ENCODE results near the gene HPS3. TPM values are rescaled to one million over a fixed set of nuclear protein-coding genes. Genes with fewer than 3 reads are reported as not detected.

The HPS3 gene
- total RNA-seq, 4 donors from 2014 or later, result 23.0 to 27.9 (median 24.4) TPM

GRCh38 chr3:149104484-149104883, 25.0 kb upstream of the HPS3 start:
- Histone ChIP-seq H3K27ac (no peak overlapping the region), H3K36me3 (no peaks in the 10 kb centered on the region), H3K27me3 (no peaks in the 10 kb centered on the region), H3K9me3 (no peaks in the 10 kb centered on the region), H3K4me1 (no peaks in the 10 kb centered on the region), H3K4me3 (replicated peaks in 1 of 3) (no peak overlapping the region)
- DNase-seq, result no peak
- intact Hi-C loops (cut with DNase I), result no loop called here
- TF ChIP-seq POLR2A (IDR thresholded peaks at IDR 0.05), result no peak
- TF ChIP-seq CTCF (IDR thresholded peaks at IDR 0.05), result no peak
- 78 to 80% methylated on average over 3 of the region's 3 CpGs for WGBS, 2 donors

DNA sequence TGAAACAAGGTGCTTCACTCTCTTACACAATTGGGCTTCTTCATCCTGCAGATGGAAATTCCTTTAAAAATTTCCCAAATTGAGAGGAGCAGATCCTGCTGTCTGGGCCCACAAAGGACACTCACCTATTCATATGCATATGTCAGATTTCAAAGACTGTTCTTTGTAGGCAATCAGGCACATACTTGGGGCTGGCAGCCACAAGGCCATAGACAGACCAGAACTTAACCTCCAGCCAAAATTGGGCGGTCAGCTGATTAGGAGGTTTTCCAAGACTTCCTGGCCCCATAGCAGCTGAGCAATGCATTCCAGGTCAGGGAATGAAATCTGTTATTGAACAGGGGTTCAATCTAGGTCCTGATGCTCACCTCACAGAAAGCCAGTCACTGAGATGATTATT, 15.0 kb upstream of the HPS3 start:
- intact Hi-C loops (cut with DNase I), result no loop called here
- TF ChIP-seq POLR2A (IDR thresholded peaks at IDR 0.05) (no peak), CTCF (IDR thresholded peaks at IDR 0.05) (no peak)
- no peak for DNase-seq

DNA sequence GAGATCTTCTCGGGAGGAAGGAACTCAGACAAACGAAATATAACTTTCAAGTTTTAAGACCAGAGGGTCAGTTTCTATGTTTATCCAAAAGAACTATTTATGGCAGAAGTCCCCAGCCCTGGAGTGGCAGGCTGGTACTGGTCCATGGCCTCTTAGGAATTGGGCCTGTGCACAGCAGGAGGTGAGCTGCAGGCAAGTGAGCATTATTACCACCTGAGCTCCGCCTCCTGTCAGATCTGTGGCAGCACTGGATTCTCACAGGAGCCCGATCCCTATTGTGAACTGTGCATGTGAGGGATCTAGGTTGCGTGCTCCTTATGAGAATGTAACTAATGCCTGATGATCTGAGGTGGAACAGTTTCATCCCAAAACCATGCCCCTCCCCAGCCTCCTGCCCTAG, 14.3 kb upstream of the HPS3 start:
- WGBS, 2 donors, result 75 to 81% methylated on average over 5 of the region's 5 CpGs
- peak; percentile 17 to 42 for DNase-seq
- Histone ChIP-seq H3K27ac (no peak overlapping the region), H3K4me1 (peaks cover 7% of the 10 kb centered on the region in 2 donors), H3K9me3 (no peaks in the 10 kb centered on the region), H3K36me3 (no peaks in the 10 kb centered on the region), H3K27me3 (no peaks in the 10 kb centered on the region), H3K4me3 (replicated peaks in 1 of 3) (no peak overlapping the region)
- intact Hi-C loops (cut with DNase I), result loop anchor here (5.0 kb wide), 2 partner anchors 152 to 158 kb away; no protein-coding TSS in a partner anchor
- TF ChIP-seq CTCF (IDR thresholded peaks at IDR 0.05) (no peak), POLR2A (IDR thresholded peaks at IDR 0.05) (no peak)

More for the DNA sequence above, 15.0 kb upstream of the HPS3 start:
- Histone ChIP-seq H3K4me3 (replicated peaks in 1 of 3) (no peak overlapping the region), H3K9me3 (no peaks in the 10 kb centered on the region), H3K4me1 (peaks cover 7% of the 10 kb centered on the region in 2 donors), H3K27ac (no peak overlapping the region), H3K36me3 (no peaks in the 10 kb centered on the region), H3K27me3 (no peaks in the 10 kb centered on the region)
- 78 to 92% methylated on average over 1 of the region's 1 CpG for WGBS, 2 donors

GRCh38 chr3:149118724-149119123, 10.7 kb upstream of the HPS3 start:
- H3K27ac ChIP-seq, result no peak overlapping the region
- no peaks in the 10 kb centered on the region for H3K27me3 ChIP-seq
- no peak for DNase-seq
- no peaks in the 10 kb centered on the region for H3K36me3 ChIP-seq
- intact Hi-C loops (cut with DNase I), result loop anchor here (5.0 kb wide), 2 partner anchors 149 to 161 kb away; no protein-coding TSS in a partner anchor
- no peaks in the 10 kb centered on the region for H3K9me3 ChIP-seq
- WGBS, 2 donors, result 79 to 80% methylated on average over 9 of the region's 9 CpGs
- H3K4me1 ChIP-seq, result peaks cover 7% of the 10 kb centered on the region in 2 donors
- TF ChIP-seq POLR2A (IDR thresholded peaks at IDR 0.05), result no peak
- no peak for TF ChIP-seq CTCF (IDR thresholded peaks at IDR 0.05)
- no peak overlapping the region for H3K4me3 ChIP-seq (replicated peaks in 1 of 3)

GRCh38 chr3:149119466-149119865, 10.0 kb upstream of the HPS3 start:
- no peak for DNase-seq
- no peaks in the 10 kb centered on the region for H3K9me3 ChIP-seq
- no peak overlapping the region for H3K4me3 ChIP-seq (replicated peaks in 1 of 3)
- WGBS, 2 donors, result 92 to 100% methylated on average over 1 of the region's 1 CpG
- no peak for TF ChIP-seq CTCF (IDR thresholded peaks at IDR 0.05)
- TF ChIP-seq POLR2A (IDR thresholded peaks at IDR 0.05), result no peak
- intact Hi-C loops (cut with DNase I), result loop anchor here (5.0 kb wide), 2 partner anchors 148 to 162 kb away; no protein-coding TSS in a partner anchor
- peaks cover 4 to 6% of the 10 kb centered on the region in 2 donors for H3K4me1 ChIP-seq
- H3K36me3 ChIP-seq, result no peaks in the 10 kb centered on the region
- H3K27me3 ChIP-seq, result no peaks in the 10 kb centered on the region
- no peak overlapping the region for H3K27ac ChIP-seq

Measured in thyroid gland (tissue), 4 donors.